ENCODE measurements around the gene SLC38A7. TPM values are rescaled to one million over a fixed set of nuclear protein-coding genes. Genes with fewer than 3 reads are reported as not detected.
"Not testable (repeated sequence)": the region's sequence is repeated elsewhere in the genome, so short reads cannot be mapped to it uniquely, and the experiment has no call there.

Gene SLC38A7
- total RNA-seq, 2 donors from 2014 or later: 10.1 to 14.9 TPM

DNA sequence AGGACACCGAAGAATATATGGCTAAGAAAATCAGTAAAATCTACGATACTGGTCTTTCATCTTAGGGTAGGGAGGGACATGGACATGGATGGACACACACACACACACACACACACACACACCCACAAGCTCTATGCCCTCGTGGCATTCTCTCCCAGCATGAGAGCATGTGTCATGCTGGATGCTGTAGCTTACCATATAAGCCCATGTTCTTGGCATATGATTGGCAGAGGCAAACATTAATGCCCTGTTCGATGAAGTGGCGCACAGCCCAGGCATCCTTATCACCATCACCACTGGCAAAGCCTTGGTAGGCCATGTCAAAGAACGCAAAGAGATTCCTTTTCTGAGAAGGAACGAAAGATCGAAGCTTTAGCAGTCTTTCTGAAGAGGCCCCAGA is 31.9 kb upstream of the SLC38A7 start:
- H3K4me3 ChIP-seq: no peak overlapping the region
- H3K27ac ChIP-seq: no peak overlapping the region
- H3K36me3 ChIP-seq: peaks cover 98% of the 10 kb centered on the region
- H3K9me3 ChIP-seq: no peaks in the 10 kb centered on the region
- no peaks in the 10 kb centered on the region for H3K4me1 ChIP-seq
- H3K27me3 ChIP-seq: no peaks in the 10 kb centered on the region
- TF ChIP-seq, protein P1, sequence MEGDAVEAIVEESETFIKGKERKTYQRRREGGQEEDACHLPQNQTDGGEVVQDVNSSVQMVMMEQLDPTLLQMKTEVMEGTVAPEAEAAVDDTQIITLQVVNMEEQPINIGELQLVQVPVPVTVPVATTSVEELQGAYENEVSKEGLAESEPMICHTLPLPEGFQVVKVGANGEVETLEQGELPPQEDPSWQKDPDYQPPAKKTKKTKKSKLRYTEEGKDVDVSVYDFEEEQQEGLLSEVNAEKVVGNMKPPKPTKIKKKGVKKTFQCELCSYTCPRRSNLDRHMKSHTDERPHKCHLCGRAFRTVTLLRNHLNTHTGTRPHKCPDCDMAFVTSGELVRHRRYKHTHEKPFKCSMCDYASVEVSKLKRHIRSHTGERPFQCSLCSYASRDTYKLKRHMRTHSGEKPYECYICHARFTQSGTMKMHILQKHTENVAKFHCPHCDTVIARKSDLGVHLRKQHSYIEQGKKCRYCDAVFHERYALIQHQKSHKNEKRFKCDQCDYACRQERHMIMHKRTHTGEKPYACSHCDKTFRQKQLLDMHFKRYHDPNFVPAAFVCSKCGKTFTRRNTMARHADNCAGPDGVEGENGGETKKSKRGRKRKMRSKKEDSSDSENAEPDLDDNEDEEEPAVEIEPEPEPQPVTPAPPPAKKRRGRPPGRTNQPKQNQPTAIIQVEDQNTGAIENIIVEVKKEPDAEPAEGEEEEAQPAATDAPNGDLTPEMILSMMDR (IDR thresholded peaks at IDR 0.05): no peak
- no peak for DNase-seq (ENCODE audit: low spot score)

GRCh38 chr16:58713742-58714141 is 29.2 kb upstream of the SLC38A7 start:
- H3K27ac ChIP-seq: no peak overlapping the region
- DNase-seq (ENCODE audit: low spot score): no peak
- H3K4me3 ChIP-seq: no peak overlapping the region
- H3K27me3 ChIP-seq: no peaks in the 10 kb centered on the region
- peaks cover 88% of the 10 kb centered on the region for H3K36me3 ChIP-seq
- no peaks in the 10 kb centered on the region for H3K9me3 ChIP-seq
- H3K4me1 ChIP-seq: no peaks in the 10 kb centered on the region
- TF ChIP-seq, protein P1 (IDR thresholded peaks at IDR 0.05): no peak

DNA sequence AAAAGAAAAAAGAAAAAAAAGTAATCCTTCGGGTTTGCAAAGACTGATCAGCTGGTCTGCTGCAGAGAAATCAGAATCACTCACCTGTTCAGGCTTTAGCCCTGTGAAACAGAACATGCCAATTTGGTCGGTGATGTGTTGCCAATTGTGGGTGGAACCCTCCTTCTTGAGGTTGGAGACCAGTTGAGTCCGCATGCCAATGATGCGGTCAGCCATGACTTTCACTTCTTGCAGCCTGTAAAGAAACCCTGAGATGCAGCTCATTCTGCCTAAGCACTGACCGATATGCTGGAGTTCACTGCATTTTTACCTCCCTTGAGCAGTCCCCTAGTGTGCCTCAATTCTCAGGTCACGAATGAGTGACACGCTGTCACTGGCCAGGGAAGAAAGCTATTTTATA is 24.8 kb upstream of the SLC38A7 start:
- TF ChIP-seq, protein P1 (IDR thresholded peaks at IDR 0.05): no peak
- no peak overlapping the region for H3K4me3 ChIP-seq
- H3K36me3 ChIP-seq: peaks cover 67% of the 10 kb centered on the region
- DNase-seq (ENCODE audit: low spot score): no peak
- no peaks in the 10 kb centered on the region for H3K9me3 ChIP-seq
- H3K27me3 ChIP-seq: no peaks in the 10 kb centered on the region
- no peak overlapping the region for H3K27ac ChIP-seq
- no peaks in the 10 kb centered on the region for H3K4me1 ChIP-seq

DNA sequence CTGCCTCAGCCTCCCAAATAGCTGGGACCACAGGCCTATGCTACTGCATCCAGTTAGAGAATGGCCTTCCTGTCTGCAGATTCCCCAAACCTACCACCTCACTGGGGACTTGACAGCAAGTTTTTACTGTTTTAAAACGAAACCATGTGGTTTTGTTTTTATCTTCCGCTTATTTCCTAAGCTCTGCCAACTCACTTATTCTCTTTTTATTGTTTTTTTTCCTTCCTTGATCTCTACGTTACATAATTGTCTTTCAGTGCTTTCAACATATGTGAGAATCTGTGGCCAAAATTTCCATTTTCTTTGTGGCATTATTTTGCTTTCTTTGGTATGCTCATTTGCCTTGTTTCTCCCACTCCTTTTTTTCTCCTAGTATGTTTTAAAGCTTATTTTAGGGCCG is 14.6 kb upstream of the SLC38A7 start:
- no peaks in the 10 kb centered on the region for H3K9me3 ChIP-seq
- H3K4me1 ChIP-seq: no peaks in the 10 kb centered on the region
- TF ChIP-seq, protein P1 (IDR thresholded peaks at IDR 0.05): no peak
- DNase-seq (ENCODE audit: low spot score): no peak
- no peak overlapping the region for H3K4me3 ChIP-seq
- no peaks in the 10 kb centered on the region for H3K36me3 ChIP-seq
- no peak overlapping the region for H3K27ac ChIP-seq
- H3K27me3 ChIP-seq: no peaks in the 10 kb centered on the region

- TF ChIP-seq, protein P1 (IDR thresholded peaks at IDR 0.05): no peak
- no peak for DNase-seq (ENCODE audit: low spot score)
- Histone ChIP-seq H3K4me1 (no peaks in the 10 kb centered on the region), H3K27me3 (no peaks in the 10 kb centered on the region), H3K36me3 (no peaks in the 10 kb centered on the region), H3K9me3 (peaks cover 0 to 4% of the 10 kb centered on the region in 2 donors), H3K27ac (no peak overlapping the region), H3K4me3 (no peak overlapping the region)
Observed at GRCh38 chr16:58695368-58695767, 10.8 kb upstream of the SLC38A7 start.

- Histone ChIP-seq H3K4me3 (no peak overlapping the region), H3K36me3 (no peaks in the 10 kb centered on the region), H3K4me1 (no peaks in the 10 kb centered on the region), H3K9me3 (peaks cover 0 to 4% of the 10 kb centered on the region in 2 donors), H3K27ac (no peak overlapping the region), H3K27me3 (no peaks in the 10 kb centered on the region)
- DNase-seq (ENCODE audit: low spot score): no peak
- TF ChIP-seq, protein P1 (IDR thresholded peaks at IDR 0.05): no peak
Observed at GRCh38 chr16:58692450-58692849, 7.9 kb upstream of the SLC38A7 start.

GRCh38 chr16:58686985-58687706 is 2.6 kb upstream of the SLC38A7 start:
- H3K27ac ChIP-seq; H3K9me3 ChIP-seq; H3K4me3 ChIP-seq; H3K36me3 ChIP-seq; DNase-seq (ENCODE audit: low spot score); H3K27me3 ChIP-seq: not testable (repeated sequence)
- peaks cover 0 to 22% of the 10 kb centered on the region in 2 donors for H3K4me1 ChIP-seq

Data from right atrium auricular region (tissue), 2 donors.